Natural killer cell (primary cell): Measurements from ENCODE around the gene OR2J1. TPM values are rescaled to one million over a fixed set of nuclear protein-coding genes. Genes with fewer than 3 reads are reported as not detected.

Experiments
- total RNA-seq, 4 donors: library from RNA; stranded (reverse); fragments of 120-200 nt in 1 of 4; gene quantifications; one replicate each; pipeline versions ENCODE4 v1.2.3 to v1.2.4, GENCODE V29; 2013 to 2022

OR2J1 gene
- total RNA-seq, 3 donors from 2014 or later (not counting 1 experiment from before 2014, with no cell fraction given): not detected

Other genes with a start within 250 kb of the OR2J1 start
- 10 to 100 TPM; 19.3 to 33.6 (median 25.1) TPM for gene TRIM27, start 175.5 kb upstream of the OR2J1 start, total RNA-seq
- under 1 TPM; 0.23 to 0.29 (median 0.28) TPM for gene ZNF311, start 94.2 kb upstream of the OR2J1 start, total RNA-seq
- gene OR2W1, start 54.3 kb upstream of the OR2J1 start, total RNA-seq: not detected
- not detected for gene OR2B3, start 12.2 kb upstream of the OR2J1 start, total RNA-seq
- not detected for gene OR2J3, start 8.6 kb downstream of the OR2J1 start, total RNA-seq
- gene OR2J2, start 71.4 kb downstream of the OR2J1 start, total RNA-seq: not detected
- gene OR14J1, start 202.2 kb downstream of the OR2J1 start, total RNA-seq: not detected